ENCODE data around the gene HCN2. TPM values are rescaled to one million over a fixed set of nuclear protein-coding genes. Genes with fewer than 3 reads are reported as not detected.

HCN2 gene
- total RNA-seq, 4 donors from 2014 or later: 0.15 to 0.57 (median 0.29) TPM; not detected in 1

- H3K27ac ChIP-seq: no peak overlapping the region
- 80% methylated on average over 5 to 9 of the region's 46 CpGs for WGBS, 2 donors
- DNase-seq: no peak
Measured at GRCh38 chr19:579111-579841, 10.4 kb upstream of the HCN2 start.

GRCh38 chr19:579842-580155, 9.9 kb upstream of the HCN2 start:
- 96 to 100% methylated on average over 3 to 5 of the region's 11 CpGs for WGBS, 2 donors
- peaks cover 0 to 13% (median 0%) of the 10 kb centered on the region in 4 donors for H3K27me3 ChIP-seq
- no peaks in the 10 kb centered on the region for H3K9me3 ChIP-seq
- no peak for DNase-seq
- H3K27ac ChIP-seq: no peak overlapping the region
- peaks cover 29 to 67% (median 35%) of the 10 kb centered on the region in 3 donors for H3K36me3 ChIP-seq
- H3K4me1 ChIP-seq: peaks cover 19 to 59% (median 24%) of the 10 kb centered on the region in 3 donors
- intact Hi-C loops (cut with DNase I): no loop called here
- TF ChIP-seq POLR2A (IDR thresholded peaks at IDR 0.05) (no peak), CTCF (IDR thresholded peaks at IDR 0.05) (no peak)
- no peak overlapping the region for H3K4me3 ChIP-seq

More at GRCh38 chr19:579111-579841, 10.4 kb upstream of the HCN2 start:
- Histone ChIP-seq H3K4me3 (no peak overlapping the region), H3K9me3 (no peaks in the 10 kb centered on the region), H3K4me1 (peaks cover 24 to 60% (median 29%) of the 10 kb centered on the region in 3 donors), H3K27me3 (peaks cover 0 to 7% (median 0%) of the 10 kb centered on the region in 4 donors), H3K36me3 (peaks cover 29 to 67% (median 35%) of the 10 kb centered on the region in 3 donors)
- TF ChIP-seq CTCF (IDR thresholded peaks at IDR 0.05) (no peak), POLR2A (IDR thresholded peaks at IDR 0.05) (no peak)
- intact Hi-C loops (cut with DNase I): no loop called here

GRCh38 chr19:580274-580835, 9.3 kb upstream of the HCN2 start:
- 93% methylated on average over 2 of the region's 22 CpGs; no CpG with 5 or more reads in 1 of the 2 donors for WGBS, 2 donors
- Histone ChIP-seq H3K36me3 (peaks cover 29 to 67% (median 35%) of the 10 kb centered on the region in 3 donors), H3K4me1 (peaks cover 14 to 53% (median 19%) of the 10 kb centered on the region in 3 donors), H3K27me3 (peaks cover 0 to 18% (median 0%) of the 10 kb centered on the region in 4 donors), H3K27ac (no peak overlapping the region), H3K4me3 (no peak overlapping the region), H3K9me3 (no peaks in the 10 kb centered on the region)
- intact Hi-C loops (cut with DNase I): no loop called here
- TF ChIP-seq POLR2A (IDR thresholded peaks at IDR 0.05) (no peak), CTCF (IDR thresholded peaks at IDR 0.05) (no peak)
- no peak for DNase-seq

- WGBS, 2 donors: 20 to 87% methylated on average over 1 to 3 of the region's 40 CpGs
- no peak overlapping the region for H3K27ac ChIP-seq
- H3K4me3 ChIP-seq: no peak overlapping the region
- H3K9me3 ChIP-seq: no peaks in the 10 kb centered on the region
- peaks cover 29 to 67% (median 35%) of the 10 kb centered on the region in 3 donors for H3K36me3 ChIP-seq
- intact Hi-C loops (cut with DNase I): no loop called here
- DNase-seq: no peak
- TF ChIP-seq CTCF (IDR thresholded peaks at IDR 0.05): no peak
- TF ChIP-seq POLR2A (IDR thresholded peaks at IDR 0.05): no peak
- peaks cover 0 to 30% (median 0%) of the 10 kb centered on the region in 4 donors for H3K27me3 ChIP-seq
- peaks cover 3 to 41% (median 7%) of the 10 kb centered on the region in 3 donors for H3K4me1 ChIP-seq
Measured at GRCh38 chr19:581399-582111, 8.1 kb upstream of the HCN2 start.
